Erythroblast (primary cell): ENCODE measurements around the gene ARHGAP26.

Experiments used
- GATA1 ChIP-seq: IDR thresholded peaks from 2 replicates; pipeline ENCODE4 v1.6.1; 2011; ENCODE audit warnings: low read depth, mild to moderate bottlenecking, control low read depth, low read length, moderate library complexity
- POLR2A ChIP-seq: IDR thresholded peaks from 2 replicates; pipeline ENCODE4 v1.6.1; 2011; ENCODE audit warnings: mild to moderate bottlenecking, low read length

GRCh38 chr5:142737179-142737578, 33.0 kb upstream of the ARHGAP26 start:
- no peak for TF ChIP-seq POLR2A
- no peak for TF ChIP-seq GATA1
